ENCODE results near the gene CLASP1.
A peak's percentile ranks its signal among the peaks of the same experiment; 100 is the strongest.
"Not testable (repeated sequence)": the region's sequence is repeated elsewhere in the genome, so short reads cannot be mapped to it uniquely, and the experiment has no call there.

The CLASP1 gene

DNA sequence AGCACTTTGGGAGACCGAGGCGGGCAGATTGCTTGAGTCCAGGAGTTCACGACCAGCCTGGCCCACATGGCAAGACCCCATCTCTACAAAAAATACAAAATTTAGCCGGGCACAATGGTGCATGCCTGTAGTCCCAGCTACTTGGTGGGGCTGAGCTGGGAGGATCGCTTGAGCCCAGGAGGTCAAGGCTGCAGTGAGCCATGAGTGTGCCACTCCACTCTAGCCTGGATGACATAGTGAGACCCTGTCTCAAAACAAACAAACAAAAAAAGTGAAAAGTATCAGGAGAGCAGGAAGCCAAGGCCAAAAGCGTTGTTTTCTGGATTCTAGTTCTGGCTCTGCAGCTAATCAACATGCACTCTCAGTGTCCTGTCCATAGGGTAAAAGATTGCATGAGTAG is 10.7 kb upstream of the CLASP1 start:
- no peak for DNase-seq

DNA sequence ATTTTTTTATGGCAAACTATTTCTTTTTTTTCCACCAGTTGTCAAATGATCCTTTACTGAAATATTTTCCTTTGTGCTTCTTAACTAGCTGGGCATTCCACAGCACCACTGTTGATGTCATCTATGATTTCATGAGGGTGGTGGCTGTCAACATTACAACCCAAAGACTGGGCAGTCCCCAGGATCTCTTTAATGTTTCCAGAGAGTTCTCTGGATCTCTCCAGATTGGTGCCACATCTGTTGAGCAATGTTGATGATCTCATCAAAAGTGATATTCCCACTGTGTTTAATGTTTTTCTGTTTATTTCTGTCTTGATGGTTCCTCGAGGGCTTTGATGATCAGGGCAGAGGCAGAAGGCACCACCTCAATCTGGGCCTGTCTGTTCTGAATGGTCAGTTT is 9.1 kb upstream of the CLASP1 start:
- not testable (repeated sequence) for DNase-seq

DNA sequence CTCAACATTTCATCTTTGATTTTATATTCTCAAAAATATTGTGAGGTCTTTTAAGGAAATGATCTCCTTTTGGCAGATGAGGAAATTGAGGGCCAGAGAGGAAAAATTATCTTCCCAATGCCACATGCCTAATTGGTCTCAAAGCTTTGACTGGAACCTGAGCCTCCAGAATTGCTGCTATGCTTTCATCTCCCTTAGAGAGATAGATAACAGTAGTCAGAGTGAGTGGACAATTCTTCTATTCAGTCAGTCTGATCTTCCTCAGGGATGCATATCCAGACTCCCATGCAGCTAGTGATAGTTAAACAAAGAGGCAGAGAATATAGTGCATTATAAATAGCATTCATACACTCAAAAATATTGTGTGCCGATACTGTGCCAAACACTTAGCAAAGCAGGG is 3.8 kb upstream of the CLASP1 start:
- DNase-seq = no peak

DNA sequence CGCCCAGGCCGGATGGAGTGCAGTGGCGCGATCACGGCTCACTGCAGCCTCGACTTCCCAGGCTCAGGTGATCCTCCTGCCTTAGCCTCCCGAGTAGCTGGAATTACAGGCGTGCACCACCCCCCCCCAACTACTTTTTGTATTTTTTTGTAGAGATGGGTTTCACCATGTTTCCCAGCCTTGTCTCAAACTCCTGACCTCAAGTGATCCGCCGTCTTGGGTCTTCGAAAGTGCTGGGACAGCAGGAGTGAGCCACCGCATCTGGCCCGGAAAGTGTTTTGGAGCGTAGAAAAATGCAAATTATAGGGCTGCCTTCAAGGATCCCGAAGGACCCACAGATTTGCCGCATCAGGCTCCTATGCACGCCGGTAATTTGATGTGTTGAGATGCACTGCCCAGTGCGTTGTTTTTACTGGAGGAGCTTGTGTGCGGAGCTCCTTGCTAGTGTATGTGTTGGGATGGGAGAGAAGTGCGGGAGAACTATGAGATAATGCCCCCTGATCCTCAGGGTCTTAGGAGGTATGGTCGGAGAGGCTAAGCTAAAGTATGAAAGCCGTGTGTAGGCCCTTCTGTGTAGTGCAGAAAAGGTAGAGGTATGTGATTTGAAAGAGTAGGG is 1.2 kb upstream of the CLASP1 start:
- DNase-seq = peak; percentile 21

DNA sequence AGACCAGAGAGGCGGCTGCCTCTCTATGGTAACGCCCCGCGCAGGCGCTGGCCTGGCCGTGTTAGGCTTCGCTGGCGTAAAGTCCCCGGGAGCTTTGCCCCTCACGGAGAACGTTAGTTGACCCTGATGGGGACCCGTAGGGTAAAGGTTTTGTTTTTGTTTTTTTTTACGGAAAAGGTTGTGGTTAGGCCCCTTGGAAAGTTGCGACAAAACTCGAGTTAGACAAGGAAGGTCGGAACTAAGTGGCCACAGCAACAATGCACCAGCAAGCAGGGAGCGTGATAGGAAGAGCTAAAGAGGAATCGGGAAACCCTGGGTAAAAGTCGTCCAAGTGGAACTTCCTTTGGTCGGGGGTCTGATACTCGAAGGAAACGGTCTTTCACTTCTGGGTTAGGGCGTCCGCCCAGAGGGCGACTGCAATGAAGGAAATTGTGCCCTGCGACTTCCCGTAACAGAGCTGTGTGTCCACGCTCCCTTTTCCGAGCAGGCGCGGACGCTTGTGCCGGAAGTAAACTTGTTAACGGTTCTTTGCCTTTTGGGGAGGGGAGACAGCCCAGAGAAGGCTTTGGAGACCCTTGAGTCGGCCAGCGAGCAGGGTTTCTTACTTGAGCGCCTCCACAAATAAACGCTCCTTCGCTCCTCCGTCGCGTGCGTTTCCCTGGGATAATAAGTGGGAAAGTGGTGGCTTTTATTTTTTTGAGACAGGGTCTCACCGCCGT is 493 bp upstream of the CLASP1 start:
- peak; percentile 96 for DNase-seq

DNA sequence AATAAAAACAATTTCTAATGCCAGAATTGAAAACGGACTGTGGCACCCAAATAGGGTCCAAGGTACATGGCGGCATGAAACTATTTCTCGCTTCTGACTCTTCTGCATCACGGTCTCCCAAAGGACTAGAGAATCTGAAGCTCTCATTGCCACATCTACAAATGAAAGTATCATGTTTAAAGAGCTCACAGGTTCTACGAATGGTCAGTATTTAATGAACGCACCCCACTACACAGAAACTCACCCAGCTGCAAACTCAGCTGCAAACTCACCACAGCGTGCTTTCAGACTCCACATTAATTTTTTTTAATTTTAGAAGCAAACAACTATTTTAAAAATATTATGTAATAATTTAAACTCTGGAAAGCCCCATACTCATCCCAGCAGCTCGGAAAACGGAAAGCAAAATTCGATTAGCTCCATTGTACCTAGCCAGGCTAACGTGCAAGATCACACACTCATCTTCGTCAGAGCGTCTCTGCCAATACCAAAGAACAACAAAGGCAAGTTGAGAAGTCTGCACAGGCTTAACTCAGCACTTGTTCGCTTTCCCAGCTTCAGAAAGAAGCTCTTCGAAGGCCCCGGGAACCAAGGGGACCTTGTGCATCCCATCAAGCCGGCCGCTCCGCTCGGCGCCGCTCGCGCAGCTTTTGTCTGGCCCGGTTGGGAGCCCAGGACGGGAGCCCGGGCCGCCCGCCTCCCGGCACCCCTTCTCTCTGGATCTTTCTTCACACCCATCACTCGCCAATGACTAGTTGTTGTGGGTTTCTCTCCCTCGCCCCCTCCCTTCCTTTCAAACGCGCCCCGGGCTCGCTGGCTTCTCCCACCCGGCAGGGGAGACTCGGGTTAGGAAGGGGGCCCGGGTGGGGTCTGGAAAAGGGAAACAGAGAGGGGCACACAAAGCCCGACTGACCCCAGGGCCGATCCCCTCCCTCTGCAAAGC is 785 bp downstream of the CLASP1 start:
- DNase-seq = peak; percentile 52

DNA sequence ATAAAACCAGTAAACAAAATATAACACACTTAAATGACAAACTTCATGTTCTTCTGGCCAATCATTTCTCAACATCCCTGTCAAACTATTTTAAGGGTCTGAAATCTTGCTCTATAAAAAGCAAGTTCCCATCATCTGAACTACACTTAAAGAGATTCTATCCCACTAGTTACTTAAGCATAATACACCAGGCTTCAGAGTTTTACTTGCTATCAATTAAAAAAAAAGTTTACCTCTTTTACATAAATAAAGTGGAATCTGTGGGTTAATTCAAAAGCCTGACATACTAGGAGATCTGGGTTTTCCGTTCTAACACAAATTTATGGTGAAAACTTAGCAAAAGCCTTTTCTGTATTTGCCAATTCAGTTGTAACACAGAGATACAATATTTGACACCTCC is 1.9 kb downstream of the CLASP1 start:
- DNase-seq = no peak

DNA sequence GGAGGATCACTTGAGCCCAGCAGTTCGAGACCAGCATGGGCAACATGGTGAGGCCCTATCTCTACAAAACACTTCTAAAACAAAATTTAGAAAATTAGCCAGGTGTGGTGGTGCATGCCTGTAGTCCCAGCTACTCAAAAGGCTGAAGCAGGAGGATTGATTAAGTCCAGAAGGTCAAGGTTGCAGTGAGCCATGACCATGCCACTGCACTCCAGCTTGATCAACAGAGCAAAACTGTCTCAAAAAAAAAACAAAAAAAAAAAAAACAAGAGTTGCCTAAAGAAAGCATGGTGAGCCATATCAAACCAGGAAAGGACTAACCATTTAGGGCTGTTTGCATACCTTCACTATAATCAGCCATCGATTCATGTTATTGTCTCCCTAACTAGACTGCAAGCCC is 4.5 kb downstream of the CLASP1 start:
- no peak for DNase-seq

DNA sequence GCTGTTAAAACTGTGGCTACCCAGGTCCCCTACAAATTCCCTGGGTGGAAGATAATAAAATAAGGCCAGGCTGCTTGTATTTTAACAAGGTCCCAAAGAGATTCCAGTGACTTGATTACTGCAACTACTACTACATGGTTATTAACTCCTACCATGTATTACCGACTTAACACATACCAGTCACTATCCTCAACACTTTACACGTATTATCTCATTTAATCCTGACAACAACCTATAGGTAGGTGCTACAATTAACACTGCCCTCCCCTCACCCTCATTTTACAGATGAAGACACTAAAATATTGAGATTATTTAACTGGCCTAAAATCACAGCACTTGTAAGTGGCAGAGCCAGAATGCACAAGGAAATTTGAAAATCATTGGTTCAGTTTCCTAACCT is 5.4 kb downstream of the CLASP1 start:
- no peak for DNase-seq

DNA sequence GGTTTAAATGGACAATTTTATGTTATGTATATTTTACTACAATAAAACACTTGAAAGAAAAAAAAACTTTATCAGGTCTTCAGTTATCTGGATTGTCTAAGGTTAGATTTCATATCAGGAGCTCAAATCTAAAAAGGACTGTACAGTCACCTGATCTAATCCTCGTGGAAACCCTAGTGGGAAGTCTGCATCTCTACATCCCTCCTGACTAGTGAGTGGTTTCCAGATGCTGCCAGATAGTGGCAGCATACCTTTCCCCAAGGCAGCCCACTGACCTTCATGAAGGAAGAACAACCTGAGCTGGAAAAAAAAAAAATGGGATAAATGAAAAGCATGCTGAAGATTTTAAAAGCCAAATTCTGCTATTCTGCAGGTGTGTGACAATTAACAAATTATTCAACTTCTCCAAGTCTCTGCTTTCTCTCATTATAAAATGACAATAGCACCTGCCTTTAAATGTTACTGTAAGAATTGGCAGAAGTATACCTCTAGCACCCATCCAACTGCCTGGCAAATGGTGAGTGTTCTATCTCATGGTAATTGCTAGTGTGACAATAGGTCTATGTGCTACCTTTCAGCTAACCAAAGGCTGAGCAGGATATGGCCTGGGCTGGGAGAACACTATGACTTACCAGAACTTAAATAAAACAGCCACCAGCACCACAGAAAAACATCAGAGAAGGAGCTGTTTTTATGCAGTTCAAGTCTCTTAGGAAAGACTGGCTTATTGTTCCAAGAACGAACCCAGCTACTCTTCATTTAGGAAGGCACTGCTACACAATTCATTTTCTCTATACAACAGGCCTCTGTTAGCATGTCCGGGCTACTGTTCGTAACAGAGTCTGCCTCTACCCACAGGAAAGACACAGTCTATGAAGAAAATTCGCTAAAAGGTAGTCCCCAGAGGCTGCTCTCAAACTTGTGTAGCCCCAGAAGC is 8.6 kb downstream of the CLASP1 start:
- no peak for DNase-seq

DNA sequence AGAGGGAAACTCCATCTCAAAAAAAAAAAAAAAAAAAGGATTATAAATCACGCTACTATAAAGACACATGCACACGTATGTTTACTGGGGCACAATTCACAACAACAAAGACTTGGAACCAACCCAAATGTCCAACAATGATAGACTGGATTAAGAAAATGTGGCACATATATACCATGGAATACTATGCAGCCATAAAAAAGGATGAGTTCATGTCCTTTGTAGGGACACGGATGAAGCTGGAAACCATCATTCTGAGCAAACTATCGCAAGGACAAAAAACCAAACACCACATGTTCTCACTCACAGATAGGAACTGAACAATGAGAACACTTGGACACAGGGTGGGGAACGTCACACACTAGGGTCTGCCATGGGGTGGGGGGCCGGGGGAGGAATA is 9.4 kb downstream of the CLASP1 start:
- DNase-seq = not testable (repeated sequence)

DNA sequence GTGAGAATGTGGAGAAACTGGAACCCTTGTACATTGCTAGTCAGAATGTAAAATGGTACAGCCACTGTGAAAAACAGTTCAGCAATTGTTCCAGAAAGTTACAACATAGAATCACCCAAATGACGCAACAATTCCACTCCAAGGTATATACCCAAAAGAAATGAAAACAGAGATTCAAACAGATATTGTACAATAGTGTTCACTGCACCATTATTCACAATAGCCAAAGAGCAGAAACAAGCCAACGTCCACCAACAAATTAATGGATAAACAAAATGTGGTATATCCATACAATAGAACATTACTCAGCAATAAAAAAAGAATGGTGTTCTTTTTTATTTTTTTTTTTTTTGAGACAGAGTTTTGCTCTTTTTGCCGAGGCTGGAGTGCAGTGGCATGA is 10.9 kb downstream of the CLASP1 start:
- no peak for DNase-seq

DNA sequence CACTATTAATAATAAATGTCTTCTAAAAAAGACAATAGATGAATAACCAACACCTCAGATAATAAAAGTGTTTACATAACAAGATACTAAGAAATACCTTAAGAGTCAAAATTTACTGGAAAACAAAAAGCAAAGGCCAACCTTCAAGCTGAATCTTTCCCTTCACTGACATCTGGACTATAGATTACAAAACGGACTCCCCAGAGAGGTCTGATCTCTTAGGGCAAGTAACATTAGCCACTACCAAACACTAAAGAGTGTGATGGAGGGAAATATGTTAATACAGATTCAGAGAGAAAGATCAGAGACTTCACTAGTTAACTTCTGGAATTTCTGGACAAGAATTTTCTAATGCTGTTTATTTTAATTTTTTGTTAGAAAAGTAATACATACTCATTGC is 13.9 kb downstream of the CLASP1 start:
- DNase-seq = no peak

DNA sequence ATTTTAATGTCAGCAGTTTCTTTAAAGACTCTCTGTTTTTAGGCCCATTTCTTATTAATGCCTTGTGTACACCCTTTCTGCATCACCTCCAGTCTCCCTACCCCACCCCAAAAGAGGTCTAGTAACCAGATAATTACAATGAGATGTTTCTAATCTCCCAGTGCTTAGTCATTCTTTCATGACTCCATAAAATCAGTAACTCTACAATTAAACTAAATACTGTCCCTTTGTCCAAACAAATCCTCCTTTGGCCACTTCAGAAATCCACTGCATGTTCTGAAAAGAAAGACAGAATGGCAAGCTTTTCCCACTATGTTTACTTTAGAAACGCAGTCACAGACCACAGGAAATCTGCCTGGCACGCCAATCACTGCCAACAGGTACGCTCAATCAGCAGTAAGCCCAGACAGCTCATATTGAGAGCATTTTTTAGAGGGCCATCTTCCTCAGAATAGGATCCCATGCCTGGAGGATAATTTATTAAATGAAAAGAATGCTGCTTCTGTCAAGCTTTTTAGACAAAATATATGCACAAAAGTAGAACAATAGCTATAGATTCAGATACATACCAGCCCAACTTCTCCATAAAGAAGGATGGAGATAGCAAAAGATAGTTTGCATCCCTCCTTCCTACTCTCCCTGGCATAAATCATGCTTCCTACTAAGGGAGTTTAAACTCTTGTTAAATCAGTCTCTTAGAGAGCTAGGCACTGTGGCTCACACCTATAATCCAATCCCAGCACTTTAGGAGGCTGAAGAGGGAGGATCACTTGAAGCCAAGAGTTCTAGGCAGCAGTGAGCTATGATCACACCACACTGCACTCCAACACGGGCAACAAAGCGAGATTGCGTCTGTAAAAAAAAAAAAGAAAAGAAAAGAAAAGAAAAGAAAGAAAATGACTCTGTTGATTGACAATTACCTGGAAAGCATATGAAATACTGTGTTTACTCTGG is 14.6 kb downstream of the CLASP1 start:
- no peak for DNase-seq

DNA sequence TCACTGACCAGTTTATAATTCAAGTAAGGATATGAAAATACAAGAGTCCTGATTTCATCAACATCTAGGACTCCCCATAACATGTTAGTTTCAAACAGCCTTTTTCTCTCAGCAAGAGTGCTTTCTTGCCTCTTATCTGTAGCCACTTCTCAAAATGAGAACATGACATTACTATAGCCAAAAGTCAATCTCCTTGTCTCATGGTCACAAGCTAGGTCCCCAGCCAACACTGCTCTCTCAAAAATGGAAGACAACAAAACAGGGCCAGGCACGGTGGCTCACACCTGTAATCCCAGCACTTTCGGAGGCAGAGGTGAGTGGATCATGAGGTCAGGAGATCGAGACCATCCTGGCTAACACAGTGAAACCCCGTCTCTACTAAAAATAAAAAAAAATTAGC is 15.8 kb downstream of the CLASP1 start:
- no peak for DNase-seq

DNA sequence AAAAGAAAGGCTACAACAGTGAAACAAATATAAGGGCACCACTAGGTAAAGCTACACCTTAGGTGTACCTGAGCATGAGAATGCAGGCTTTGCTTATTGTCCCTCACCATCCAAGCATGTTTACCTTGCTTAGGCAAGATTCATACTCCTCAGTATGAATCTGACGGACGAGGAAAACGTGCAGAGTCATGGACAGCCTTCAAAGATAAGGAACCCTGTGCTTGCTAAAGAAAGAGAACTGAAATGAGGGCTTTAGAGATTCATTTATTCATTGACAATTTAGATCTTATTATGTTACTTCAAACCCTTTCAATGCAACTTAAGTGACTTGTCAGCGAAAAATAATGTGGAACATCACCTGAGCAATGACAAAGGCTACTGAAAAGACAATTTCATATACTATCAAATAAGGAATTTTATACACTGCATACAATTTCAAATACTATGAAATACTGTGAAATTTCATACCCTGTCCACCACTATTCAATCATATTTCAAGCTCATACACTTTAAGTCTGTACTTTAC is 21.7 kb downstream of the CLASP1 start:
- DNase-seq = no peak

DNA sequence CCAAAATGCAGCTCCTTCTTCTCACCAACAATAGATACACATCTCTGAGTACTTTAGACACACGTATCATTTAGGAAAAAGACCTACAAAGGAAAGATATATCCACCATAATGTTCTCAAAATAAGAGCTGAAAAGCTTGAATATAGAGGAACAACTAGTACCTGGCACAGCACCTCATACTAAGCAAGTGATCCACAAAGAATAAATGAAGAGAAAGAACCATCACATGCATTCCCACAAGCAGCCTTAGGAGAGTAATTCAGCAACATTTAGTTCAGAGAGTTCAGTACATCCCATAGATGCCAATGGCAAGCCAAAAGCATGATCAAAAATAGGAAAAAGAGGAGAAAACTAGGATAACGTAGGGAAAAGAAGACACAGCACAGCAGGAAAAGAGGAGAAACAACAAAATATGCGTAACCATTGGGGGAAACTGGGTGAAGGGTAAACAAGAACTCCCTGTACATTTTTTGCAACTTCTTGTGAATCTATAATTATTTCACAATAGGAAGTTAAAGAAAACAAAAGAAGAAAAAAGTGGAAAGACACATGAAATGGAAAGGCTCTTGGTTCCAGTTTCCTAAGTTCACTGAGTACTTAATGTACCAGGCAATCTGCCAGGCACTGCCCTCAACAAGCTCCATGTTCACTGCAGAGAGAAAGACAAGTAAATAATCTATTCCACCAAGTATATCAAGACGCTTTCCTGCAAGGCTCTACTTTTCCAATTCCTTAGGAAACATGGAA is 22.3 kb downstream of the CLASP1 start:
- no peak for DNase-seq

DNA sequence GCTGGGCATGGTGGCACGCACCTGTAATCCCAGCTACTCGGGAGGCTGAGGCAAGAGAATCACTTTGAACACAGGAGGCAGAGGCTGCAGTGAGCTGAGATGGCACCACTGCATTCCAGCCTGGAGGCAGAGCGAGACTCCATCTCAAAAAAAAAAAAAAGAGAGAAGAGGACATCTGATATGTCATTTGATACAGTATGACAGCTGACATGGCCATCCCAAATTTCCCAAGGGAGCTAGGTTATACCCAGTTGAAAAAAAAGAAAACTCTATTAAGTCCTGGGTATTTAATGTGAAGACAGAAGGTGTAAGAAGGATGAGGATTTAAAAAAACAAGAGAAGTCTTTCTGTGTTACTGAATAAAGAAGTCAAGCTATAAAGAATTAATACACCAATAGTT is 23.3 kb downstream of the CLASP1 start:
- no peak for DNase-seq

DNA sequence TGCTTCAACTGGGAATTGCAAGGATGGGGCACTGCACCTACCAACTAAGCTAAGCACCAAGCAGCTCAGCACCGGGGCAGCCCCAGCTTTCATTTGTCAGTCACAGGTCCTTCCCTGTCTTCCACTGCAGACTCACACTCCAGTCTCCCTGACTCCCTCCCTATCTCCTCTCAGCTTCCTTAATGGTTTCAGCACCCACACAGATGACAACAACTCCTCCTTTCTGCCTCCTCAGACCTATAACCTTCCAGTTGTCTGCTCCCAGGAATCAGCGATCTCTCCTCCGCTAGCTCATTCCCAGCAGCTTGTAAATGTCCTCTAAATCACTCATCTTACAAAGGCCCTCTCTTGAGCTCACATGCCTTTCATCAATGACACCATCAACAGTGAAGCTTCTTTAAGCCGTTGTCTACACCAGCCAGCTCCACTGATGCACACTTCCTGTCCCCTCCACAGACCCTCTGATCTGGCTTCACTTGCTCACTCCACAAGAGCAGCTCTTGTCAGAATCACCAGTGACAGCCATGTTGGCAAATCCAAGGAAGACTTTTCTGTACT is 32.1 kb downstream of the CLASP1 start:
- DNase-seq = no peak

DNA sequence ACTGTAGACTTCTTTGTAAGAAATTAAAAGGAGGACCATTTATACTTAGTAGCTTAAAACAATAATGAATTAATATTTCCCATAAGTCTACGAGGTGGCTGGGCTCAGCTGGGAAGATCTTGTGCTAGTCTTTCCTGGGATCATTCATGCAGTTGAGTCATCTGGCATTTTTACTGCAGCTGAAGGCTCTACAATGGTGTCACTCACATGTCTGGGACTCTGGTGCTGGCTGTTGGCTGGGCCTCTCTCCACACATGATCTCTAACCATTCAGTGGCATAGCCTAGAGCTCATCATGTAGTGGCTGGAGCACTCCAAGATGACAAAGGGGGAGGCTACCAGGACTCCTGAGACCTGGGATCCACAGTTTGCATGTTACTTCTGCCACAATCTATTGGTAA is 35.5 kb downstream of the CLASP1 start:
- no peak for DNase-seq

Measured in stimulated activated CD4-positive, alpha-beta T cell treated with anti-CD3 and anti-CD28 coated beads, Interleukin-4, amount 100 ng/mL, for 24 hours (primary cell).